MM.1S (cell line): Measurements from ENCODE around the gene CAV1.

Source experiments
- DNase-seq: peaks from one replicate; pipeline ENCODE4 v3.0.0-alpha.2; 2015
- H2AFZ ChIP-seq: fragments of 300-600 bp; sonication (generic); 2 replicates; pipeline ENCODE4 v1.6.0; 2016; ENCODE audit warnings: antibody characterized with exemption, low read length
- H3F3A ChIP-seq: fragments of 300-600 bp; sonication (generic); 2 replicates; pipeline ENCODE4 v1.6.1; 2016; ENCODE audit warnings: mild to moderate bottlenecking, antibody characterized with exemption, low read length, moderate library complexity, mixed read lengths; ENCODE audit not compliant: insufficient read depth
- H3K27ac ChIP-seq: fragments of 300-600 bp; sonication (generic); 2 replicates; pipeline ENCODE4 v1.5.1; 2016; ENCODE audit warnings: mild to moderate bottlenecking, low read length
- H3K27me3 ChIP-seq: fragments of 300-600 bp; sonication (generic); replicated peaks from 2 replicates; pipeline ENCODE4 v1.6.0; 2016; ENCODE audit warnings: low read length; ENCODE audit not compliant: insufficient read depth
- H3K36me3 ChIP-seq: fragments of 300-600 bp; sonication (generic); replicated peaks from 2 replicates; pipeline ENCODE4 v1.6.1; 2016; ENCODE audit warnings: mild to moderate bottlenecking, low read length, mixed read lengths; ENCODE audit not compliant: insufficient read depth
- H3K4me1 ChIP-seq: fragments of 300-600 bp; sonication (generic); 2 replicates; pipeline ENCODE4 v1.6.1; 2016; ENCODE audit warnings: low read length, mixed read lengths
- H3K4me2 ChIP-seq: fragments of 300-600 bp; sonication (generic); 2 replicates; pipeline ENCODE4 v1.6.0; 2016; ENCODE audit warnings: low read depth, low read length
- H3K4me3 ChIP-seq: fragments of 300-600 bp; sonication (generic); 2 replicates; pipeline ENCODE4 v1.5.1; 2016; ENCODE audit warnings: low read length, mixed read lengths
- H3K79me2 ChIP-seq: fragments of 300-600 bp; sonication (generic); 2 replicates; pipeline ENCODE4 v1.6.1; 2016; ENCODE audit warnings: mixed run types, low read length, mixed read lengths
- H3K9ac ChIP-seq: fragments of 300-600 bp; sonication (generic); 2 replicates; pipeline ENCODE4 v1.6.1; 2016; ENCODE audit warnings: low read length, mixed read lengths
- H3K9me2 ChIP-seq: fragments of 300-600 bp; sonication (generic); replicated peaks from 2 replicates; pipeline ENCODE4 v1.6.1; 2016; ENCODE audit warnings: mild to moderate bottlenecking, low read length, mixed read lengths; ENCODE audit not compliant: insufficient read depth
- H3K9me3 ChIP-seq: fragments of 300-600 bp; sonication (generic); replicated peaks from 2 replicates; pipeline ENCODE4 v1.6.1; 2016; ENCODE audit warnings: mild to moderate bottlenecking, low read length, mixed read lengths; ENCODE audit not compliant: insufficient read depth
- H4K20me1 ChIP-seq: fragments of 300-600 bp; sonication (generic); 2 replicates; pipeline ENCODE4 v1.6.1; 2016; ENCODE audit warnings: mild to moderate bottlenecking, low read length, moderate library complexity, mixed read lengths; ENCODE audit not compliant: insufficient read depth
- EZH2 ChIP-seq: fragments of 300-600 bp; sonication (generic); optimal IDR thresholded peaks from 2 replicates; pipeline ENCODE3; 2017; ENCODE audit warnings: low read depth, mild to moderate bottlenecking, antibody characterized with exemption, low read length, mixed read lengths
- EZH2phosphoT487 ChIP-seq: fragments of 300-600 bp; sonication (generic); IDR thresholded peaks from 2 replicates; pipeline ENCODE4 v1.6.1; 2018; ENCODE audit warnings: antibody characterized with exemption, low read length
- TF ChIP-seq, protein P1 (sequence below): fragments of 300-600 bp; sonication (generic); IDR thresholded peaks from 2 replicates; pipeline ENCODE4 v1.5.1; 2016; ENCODE audit warnings: antibody characterized with exemption, low read length, mixed read lengths

Gene CAV1

GRCh38 chr7:116516324-116516723 lies 8.5 kb upstream of the CAV1 start:
- no peaks in the 10 kb centered on the region for H3K9me2 ChIP-seq
- H3F3A ChIP-seq = peaks cover 18% of the 10 kb centered on the region
- H3K27ac ChIP-seq = no peak overlapping the region
- no peak overlapping the region for H2AFZ ChIP-seq
- H3K4me2 ChIP-seq = no peak overlapping the region
- peaks cover 18% of the 10 kb centered on the region for H3K4me1 ChIP-seq
- TF ChIP-seq, protein P1, sequence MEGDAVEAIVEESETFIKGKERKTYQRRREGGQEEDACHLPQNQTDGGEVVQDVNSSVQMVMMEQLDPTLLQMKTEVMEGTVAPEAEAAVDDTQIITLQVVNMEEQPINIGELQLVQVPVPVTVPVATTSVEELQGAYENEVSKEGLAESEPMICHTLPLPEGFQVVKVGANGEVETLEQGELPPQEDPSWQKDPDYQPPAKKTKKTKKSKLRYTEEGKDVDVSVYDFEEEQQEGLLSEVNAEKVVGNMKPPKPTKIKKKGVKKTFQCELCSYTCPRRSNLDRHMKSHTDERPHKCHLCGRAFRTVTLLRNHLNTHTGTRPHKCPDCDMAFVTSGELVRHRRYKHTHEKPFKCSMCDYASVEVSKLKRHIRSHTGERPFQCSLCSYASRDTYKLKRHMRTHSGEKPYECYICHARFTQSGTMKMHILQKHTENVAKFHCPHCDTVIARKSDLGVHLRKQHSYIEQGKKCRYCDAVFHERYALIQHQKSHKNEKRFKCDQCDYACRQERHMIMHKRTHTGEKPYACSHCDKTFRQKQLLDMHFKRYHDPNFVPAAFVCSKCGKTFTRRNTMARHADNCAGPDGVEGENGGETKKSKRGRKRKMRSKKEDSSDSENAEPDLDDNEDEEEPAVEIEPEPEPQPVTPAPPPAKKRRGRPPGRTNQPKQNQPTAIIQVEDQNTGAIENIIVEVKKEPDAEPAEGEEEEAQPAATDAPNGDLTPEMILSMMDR = no peak
- TF ChIP-seq EZH2 (no peak), EZH2phosphoT487 (no peak)
- H3K4me3 ChIP-seq = no peak overlapping the region
- H3K79me2 ChIP-seq = no peaks in the 10 kb centered on the region
- no peaks in the 10 kb centered on the region for H4K20me1 ChIP-seq
- no peaks in the 10 kb centered on the region for H3K9me3 ChIP-seq
- no peaks in the 10 kb centered on the region for H3K36me3 ChIP-seq
- DNase-seq = no peak
- H3K9ac ChIP-seq = no peak overlapping the region
- H3K27me3 ChIP-seq = no peaks in the 10 kb centered on the region

GRCh38 chr7:116517626-116518025 lies 7.2 kb upstream of the CAV1 start:
- Histone ChIP-seq H2AFZ (no peak overlapping the region), H3K27ac (no peak overlapping the region), H3K4me2 (no peak overlapping the region), H3K36me3 (no peaks in the 10 kb centered on the region), H4K20me1 (no peaks in the 10 kb centered on the region), H3K4me1 (peaks cover 17% of the 10 kb centered on the region), H3K27me3 (no peaks in the 10 kb centered on the region), H3K9me3 (no peaks in the 10 kb centered on the region), H3K4me3 (no peak overlapping the region), H3K9ac (no peak overlapping the region), H3K9me2 (no peaks in the 10 kb centered on the region), H3K79me2 (no peaks in the 10 kb centered on the region), H3F3A (peaks cover 5% of the 10 kb centered on the region)
- TF ChIP-seq EZH2phosphoT487 = no peak
- DNase-seq = no peak

DNA sequence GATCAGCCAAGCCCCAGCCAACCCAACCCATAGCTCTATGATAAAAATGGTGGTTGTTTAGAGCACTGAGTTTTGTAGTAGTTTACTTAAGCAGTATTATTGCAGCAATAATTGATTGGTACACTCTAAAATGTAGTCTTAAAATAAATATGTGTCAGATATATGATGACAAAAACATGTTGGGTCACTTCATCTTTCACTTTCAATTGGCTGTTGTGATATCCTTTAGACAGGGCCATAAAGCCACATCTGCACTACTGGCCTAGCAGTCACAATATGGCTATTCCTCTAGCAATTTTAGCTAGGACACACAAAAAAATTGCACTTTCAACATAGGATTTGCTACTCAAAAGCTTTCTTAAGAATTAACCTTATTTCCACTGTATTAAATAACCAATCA lies 5.9 kb upstream of the CAV1 start:
- Histone ChIP-seq H3F3A (peaks cover 5% of the 10 kb centered on the region), H3K36me3 (no peaks in the 10 kb centered on the region), H3K9me3 (no peaks in the 10 kb centered on the region), H4K20me1 (no peaks in the 10 kb centered on the region), H3K4me3 (no peak overlapping the region), H3K27ac (no peak overlapping the region), H3K27me3 (no peaks in the 10 kb centered on the region), H3K9me2 (no peaks in the 10 kb centered on the region), H3K4me1 (peaks cover 15% of the 10 kb centered on the region), H2AFZ (0 out of 2 replicates have a peak overlapping the region, but pooled peaks have one; percentile 4), H3K79me2 (no peaks in the 10 kb centered on the region), H3K4me2 (peak overlapping the region; percentile 35; the same call in 1 of the 2 replicates), H3K9ac (no peak overlapping the region)
- peak; percentile 53 for DNase-seq
- TF ChIP-seq EZH2 (no peak), EZH2phosphoT487 (no peak)
- TF ChIP-seq, protein P1 = no peak

GRCh38 chr7:116521046-116521664 lies 3.7 kb upstream of the CAV1 start:
- Histone ChIP-seq H3K36me3 (no peaks in the 10 kb centered on the region), H3K9me3 (no peaks in the 10 kb centered on the region), H3K9ac (no peak overlapping the region), H3K4me2 (no peak overlapping the region), H3K27ac (no peak overlapping the region), H3K4me1 (peaks cover 18% of the 10 kb centered on the region), H3K79me2 (no peaks in the 10 kb centered on the region), H2AFZ (no peak overlapping the region), H3K27me3 (no peaks in the 10 kb centered on the region), H3K9me2 (no peaks in the 10 kb centered on the region), H3K4me3 (no peak overlapping the region), H3F3A (peaks cover 23% of the 10 kb centered on the region), H4K20me1 (no peaks in the 10 kb centered on the region)
- no peak for DNase-seq
- TF ChIP-seq EZH2phosphoT487 = no peak
- TF ChIP-seq, protein P1 = no peak
- no peak for TF ChIP-seq EZH2
